Measurements from ENCODE around the gene SLC31A1. TPM values are rescaled to one million over a fixed set of nuclear protein-coding genes. Genes with fewer than 3 reads are reported as not detected.

SLC31A1 gene
- total and polyA plus RNA-seq, 2 of the 8 experiments (the other 6 are each of a cell fraction or from before 2014, with no cell fraction given): 23.9 to 40.8 TPM

DNA sequence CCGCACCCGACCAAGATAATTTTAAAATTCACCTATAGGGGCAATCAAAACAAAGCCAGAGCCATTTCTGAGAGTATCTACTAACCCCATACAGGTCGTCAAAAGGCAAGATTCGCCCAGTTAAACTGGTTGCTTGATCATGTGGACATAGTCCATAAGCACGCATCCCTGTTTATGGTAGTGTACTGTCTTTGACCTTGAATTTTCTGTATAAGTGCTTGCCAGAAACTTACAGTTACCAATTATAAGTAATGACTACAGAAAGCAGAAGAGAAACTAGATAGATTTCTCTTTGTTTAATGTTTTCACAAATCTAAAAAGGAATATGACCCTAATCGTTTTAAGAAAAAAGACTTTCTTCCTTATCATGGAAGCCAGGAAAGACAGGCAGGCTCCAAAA, 25.6 kb downstream of the SLC31A1 start:
- FAIRE-seq: no peak
- Histone ChIP-seq H4K5ac (ENCODE audit: insufficient read length, low read depth, low read length) (no peak overlapping the region), H3K23me2 (ENCODE audit: low read depth, low read length) (no peaks in the 10 kb centered on the region), H3K4ac (replicated peaks; ENCODE audit: insufficient read length, low read depth, low read length) (no peak overlapping the region), H3K9me3 (ENCODE audit: insufficient read depth in 2 of 2, low read depth in 1 of 2, low read length in 1 of 2) (no peaks in the 10 kb centered on the region), H3K79me2 (ENCODE audit: control insufficient read depth in 1 of 2, insufficient read depth in 2 of 2, low read length in 2 of 2) (no peaks in the 10 kb centered on the region), H3K14ac (ENCODE audit: insufficient read length) (no peak overlapping the region), H2AK5ac (ENCODE audit: low read depth, low read length) (no peak overlapping the region), H2BK12ac (ENCODE audit: low read depth, low read length) (no peak overlapping the region), H4K91ac (replicated peaks; ENCODE audit: insufficient read length, low read length) (no peak overlapping the region), H3K4me1 (replicated peaks in 1 of 4; ENCODE audit: control insufficient read depth in 3 of 4, insufficient read depth in 4 of 4, low read length in 3 of 4) (no peaks in the 10 kb centered on the region), H3K79me1 (ENCODE audit: low read depth, low read length) (no peaks in the 10 kb centered on the region; the same call in 1 of the 2 replicates), H3K23ac (ENCODE audit: insufficient read length) (no peak overlapping the region), H3K27me3 (replicated peaks in 1 of 4; ENCODE audit: control insufficient read depth in 3 of 4, extremely low read depth in 1 of 4, insufficient read depth in 3 of 4, low read length in 3 of 4) (no peaks in the 10 kb centered on the region), H4K8ac (ENCODE audit: extremely low read depth, insufficient read depth, low read length) (no peak overlapping the region), H2BK5ac (ENCODE audit: low read depth, low read length) (no peak overlapping the region), H3K9ac (replicated peaks in 1 of 4; ENCODE audit: extremely low read depth in 1 of 4, low read depth in 3 of 4, low read length in 3 of 4) (no peak overlapping the region), H3K18ac (ENCODE audit: extremely low read depth, low read length) (no peak overlapping the region), H3K4me3 (ENCODE audit: extremely low read depth in 1 of 4, insufficient read depth in 2 of 4, low read depth in 3 of 4, low read length in 4 of 4) (no peak overlapping the region), H3K4me2 (ENCODE audit: insufficient read depth in 1 of 2, low read depth in 2 of 2, low read length in 2 of 2) (no peak overlapping the region), H3K36me3 (ENCODE audit: control insufficient read depth in 2 of 4, insufficient read depth in 4 of 4, low read length in 3 of 4) (no peaks in the 10 kb centered on the region; a peak in 1 of 8 replicates), H3K56ac (replicated peaks; ENCODE audit: insufficient read length, low read depth, low read length) (no peak overlapping the region), H3K27ac (ENCODE audit: low read depth, low read length) (no peak overlapping the region), H4K20me1 (replicated peaks in 1 of 2; ENCODE audit: control insufficient read depth in 1 of 2, insufficient read depth in 2 of 2, low read length in 2 of 2) (peaks cover 0 to 1% of the 10 kb centered on the region in 2 experiments), H2BK120ac (replicated peaks; ENCODE audit: low read depth, low read length) (no peak overlapping the region), H2BK15ac (ENCODE audit: low read length) (no peak overlapping the region), H2BK20ac (ENCODE audit: low read length) (no peak overlapping the region), H2AFZ (ENCODE audit: low read length) (no peak overlapping the region)
- DNase-seq (ENCODE audit: low read depth in 1 of 2, low spot score in 2 of 2): no peak
- 88% methylated on average over 6 of the region's 6 CpGs; no CpG with 5 or more reads in 1 of the 2 experiments for WGBS, 2 experiments (ENCODE audit: extremely low coverage in 1 of 2, insufficient coverage in 1 of 2, insufficient read length in 1 of 2, insufficient replicate concordance in 2 of 2, low coverage in 1 of 2, low lambda C conversion rate in 2 of 2, missing lambda C conversion rate in 1 of 2)
- ChIA-PET POLR2A (ENCODE audit: partially characterized antibody) (no interaction called here), CTCF (ENCODE audit: partially characterized antibody) (interaction anchor here (0.9 kb wide), 1 partner anchor 17 kb away, joined by 3 read pairs; no protein-coding TSS in a partner anchor)
- TF ChIP-seq, protein P1, sequence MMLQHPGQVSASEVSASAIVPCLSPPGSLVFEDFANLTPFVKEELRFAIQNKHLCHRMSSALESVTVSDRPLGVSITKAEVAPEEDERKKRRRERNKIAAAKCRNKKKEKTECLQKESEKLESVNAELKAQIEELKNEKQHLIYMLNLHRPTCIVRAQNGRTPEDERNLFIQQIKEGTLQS (IDR thresholded peaks at IDR 0.05; ENCODE audit: insufficient read depth, low read depth, low read length): no peak
- no peak for TF ChIP-seq EP300 (IDR thresholded peaks at IDR 0.05; ENCODE audit: borderline replicate concordance in 1 of 2, low read depth in 2 of 2, low read length in 2 of 2)
- TF ChIP-seq SUZ12 (IDR thresholded peaks at IDR 0.05; ENCODE audit: low read length): no peak
- TF ChIP-seq FOSL1 (IDR thresholded peaks at IDR 0.05; ENCODE audit: insufficient read depth, low read depth, low read length): no peak
- no peak for TF ChIP-seq POU5F1 (IDR thresholded peaks at IDR 0.05; ENCODE audit: low read depth, low read length)
- no peak for TF ChIP-seq EGR1 (IDR thresholded peaks at IDR 0.05; ENCODE audit: borderline replicate concordance, low read depth, low read length)
- no peak for TF ChIP-seq JUN (IDR thresholded peaks at IDR 0.05; ENCODE audit: low read depth, low read length)
- no peak for TF ChIP-seq POLR2AphosphoS5 (IDR thresholded peaks at IDR 0.05; ENCODE audit: low read depth, low read length)
- TF ChIP-seq NANOG (IDR thresholded peaks at IDR 0.05; ENCODE audit: insufficient read depth, low read depth, low read length, poor library complexity, severe bottlenecking): no peak
- TF ChIP-seq KDM5A (IDR thresholded peaks at IDR 0.05; ENCODE audit: low read length): no peak
- no peak for TF ChIP-seq PHF8 (conservative IDR thresholded peaks at IDR 0.05; ENCODE audit: low read depth, low read length)
- TF ChIP-seq, protein P2, sequence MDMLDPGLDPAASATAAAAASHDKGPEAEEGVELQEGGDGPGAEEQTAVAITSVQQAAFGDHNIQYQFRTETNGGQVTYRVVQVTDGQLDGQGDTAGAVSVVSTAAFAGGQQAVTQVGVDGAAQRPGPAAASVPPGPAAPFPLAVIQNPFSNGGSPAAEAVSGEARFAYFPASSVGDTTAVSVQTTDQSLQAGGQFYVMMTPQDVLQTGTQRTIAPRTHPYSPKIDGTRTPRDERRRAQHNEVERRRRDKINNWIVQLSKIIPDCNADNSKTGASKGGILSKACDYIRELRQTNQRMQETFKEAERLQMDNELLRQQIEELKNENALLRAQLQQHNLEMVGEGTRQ (IDR thresholded peaks at IDR 0.05; ENCODE audit: low read length): no peak
- TF ChIP-seq SIRT6 (IDR thresholded peaks at IDR 0.05; ENCODE audit: low read length): no peak
